ENCODE data around the gene LY6G6D.
A peak's percentile ranks its signal among the peaks of the same experiment; 100 is the strongest.

Gene LY6G6D

DNA sequence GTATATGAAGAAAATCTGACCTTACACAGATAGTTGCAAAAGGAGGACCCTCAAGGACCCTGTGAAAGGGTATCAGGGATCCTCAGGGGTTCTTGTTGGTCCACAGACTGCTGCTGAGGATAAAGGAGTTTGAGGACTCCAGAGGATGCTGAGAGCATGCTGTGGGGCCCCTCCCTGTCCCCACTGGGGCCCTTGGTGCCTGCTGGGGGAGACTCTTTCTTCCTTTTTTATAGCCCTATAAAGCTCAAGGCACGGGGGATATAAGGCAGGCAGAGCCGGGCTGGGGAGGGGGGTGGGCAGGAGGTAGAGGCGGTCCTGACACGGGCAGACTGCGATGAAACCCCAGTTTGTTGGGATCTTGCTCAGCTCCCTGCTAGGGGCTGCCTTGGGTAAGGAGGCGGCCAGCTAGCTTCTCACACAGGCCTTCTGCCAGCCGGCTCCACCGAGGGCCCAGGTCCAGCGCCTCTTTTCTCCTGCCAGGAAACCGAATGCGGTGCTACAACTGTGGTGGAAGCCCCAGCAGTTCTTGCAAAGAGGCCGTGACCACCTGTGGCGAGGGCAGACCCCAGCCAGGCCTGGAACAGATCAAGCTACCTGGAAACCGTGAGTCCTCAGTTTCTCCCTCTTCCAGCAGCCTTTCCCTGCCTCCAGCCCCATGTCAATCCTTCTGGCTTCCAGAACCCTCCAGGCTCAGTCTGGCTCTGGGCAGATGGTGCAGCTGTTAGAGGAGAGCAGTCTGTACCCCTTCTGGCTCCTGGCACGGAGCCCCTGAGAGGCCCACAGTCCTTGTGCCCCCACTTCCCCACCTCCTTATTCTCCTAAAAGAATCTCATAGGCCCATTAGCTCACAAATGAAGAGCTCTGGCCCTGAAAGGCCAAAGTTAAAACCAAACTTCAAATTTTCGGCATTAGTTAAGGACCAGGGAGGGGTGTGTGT, at the start of gene LY6G6D:
LY6G6D (plus strand) TSS at position 327 of the 937 bp plus-strand sequence; CDS start at position 335, 8 bp downstream.
- DNase-seq, result no peak
- peaks cover 7% of the 10 kb centered on the region for H3K27me3 Mint-ChIP-seq
- H3K4me1 Mint-ChIP-seq, result peaks cover 14% of the 10 kb centered on the region
- H3K27ac Mint-ChIP-seq, result peak within 1 kb of the TSS in 1 of 2 donors; percentile 84
- no peak within 1 kb of the TSS for H3K4me3 Mint-ChIP-seq
- no peak for ATAC-seq
- no peaks in the 10 kb centered on the region for H3K9me3 Mint-ChIP-seq

DNA sequence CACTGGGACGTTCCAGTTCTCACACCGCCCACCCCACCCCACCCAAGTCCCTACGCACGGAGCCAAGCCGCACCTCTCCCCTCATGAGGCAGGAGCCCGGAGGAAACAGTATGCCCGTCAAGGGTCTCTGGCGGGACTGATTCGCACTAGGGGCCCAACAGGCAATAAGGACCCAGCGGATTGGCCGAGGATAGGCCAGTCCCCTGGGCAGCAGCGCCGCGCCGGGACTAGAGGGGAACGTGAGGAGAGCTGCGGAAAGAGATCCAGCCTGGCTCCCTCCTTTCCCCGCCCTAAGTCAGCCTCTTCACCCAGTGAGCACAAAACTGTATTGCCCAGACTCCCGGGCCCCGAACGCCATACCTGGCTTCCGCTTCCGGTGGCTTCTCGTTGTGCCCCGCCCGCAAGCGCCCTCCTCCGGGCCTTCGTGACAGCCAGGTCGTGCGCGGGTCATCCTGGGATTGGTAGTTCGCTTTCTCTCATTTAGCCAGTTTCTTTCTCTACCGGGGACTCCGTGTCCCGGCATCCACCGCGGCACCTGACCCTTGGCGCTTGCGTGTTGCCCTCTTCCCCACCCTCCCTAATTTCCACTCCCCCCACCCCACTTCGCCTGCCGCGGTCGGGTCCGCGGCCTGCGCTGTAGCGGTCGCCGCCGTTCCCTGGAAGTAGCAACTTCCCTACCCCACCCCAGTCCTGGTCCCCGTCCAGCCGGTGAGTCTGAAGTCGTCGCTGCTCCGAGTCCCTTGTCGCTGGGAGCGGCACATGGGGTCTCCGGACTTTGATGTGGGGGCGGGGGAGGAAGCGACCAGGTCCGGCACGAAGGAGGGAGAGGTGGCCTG, 49.4 kb upstream of the LY6G6D start, which contains the start of gene CSNK2B:
CSNK2B (plus strand) TSS at position 580 of the 836 bp plus-strand sequence. CDS start 752 bp downstream, outside the sequence.
- H3K9me3 Mint-ChIP-seq, result no peaks in the 10 kb centered on the region
- ATAC-seq (peak; percentile 87), DNase-seq (peak; percentile 98)
- H3K27me3 Mint-ChIP-seq, result no peaks in the 10 kb centered on the region
- peaks cover 73% of the 10 kb centered on the region for H3K4me1 Mint-ChIP-seq
- H3K27ac Mint-ChIP-seq, result peak within 1 kb of the TSS; percentile 98 to 99
- peak within 1 kb of the TSS; percentile 87 to 97 for H3K4me3 Mint-ChIP-seq

GRCh38 chr6:31666337-31666965, 48.7 kb upstream of the LY6G6D start:
- no peaks in the 10 kb centered on the region for H3K9me3 Mint-ChIP-seq
- ATAC-seq (no peak), DNase-seq (no peak)
- H3K27me3 Mint-ChIP-seq, result no peaks in the 10 kb centered on the region
- peak overlapping the region; percentile 98 to 99 for H3K27ac Mint-ChIP-seq
- peak overlapping the region; percentile 87 to 97 for H3K4me3 Mint-ChIP-seq
- H3K4me1 Mint-ChIP-seq, result peaks cover 66% of the 10 kb centered on the region

DNA sequence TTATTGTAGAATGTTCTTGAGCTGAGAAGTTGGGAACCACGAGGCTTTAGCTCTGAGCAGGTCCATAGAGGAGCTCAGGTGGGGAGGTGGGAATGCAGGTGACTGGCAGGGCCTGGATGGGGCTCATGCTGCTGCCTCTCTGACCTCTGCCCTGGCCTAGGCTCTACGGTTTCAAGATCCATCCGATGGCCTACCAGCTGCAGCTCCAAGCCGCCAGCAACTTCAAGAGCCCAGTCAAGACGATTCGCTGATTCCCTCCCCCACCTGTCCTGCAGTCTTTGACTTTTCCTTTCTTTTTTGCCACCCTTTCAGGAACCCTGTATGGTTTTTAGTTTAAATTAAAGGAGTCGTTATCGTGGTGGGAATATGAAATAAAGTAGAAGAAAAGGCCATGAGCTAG, 45.5 kb upstream of the LY6G6D start, which contains the start of gene LY6G5B:
LY6G5B (plus strand) TSS at position 301 of the 400 bp plus-strand sequence. CDS start 975 bp downstream, outside the sequence.
- no peak for ATAC-seq
- no peak for DNase-seq
- peak within 1 kb of the TSS in 1 of 2 donors; percentile 54 for H3K27ac Mint-ChIP-seq
- H3K27me3 Mint-ChIP-seq, result no peaks in the 10 kb centered on the region
- H3K4me1 Mint-ChIP-seq, result peaks cover 35% of the 10 kb centered on the region
- no peaks in the 10 kb centered on the region for H3K9me3 Mint-ChIP-seq
- no peak within 1 kb of the TSS for H3K4me3 Mint-ChIP-seq

- H3K27me3 Mint-ChIP-seq, result no peaks in the 10 kb centered on the region
- DNase-seq, result no peak
- no peak overlapping the region for H3K27ac Mint-ChIP-seq
- no peaks in the 10 kb centered on the region for H3K9me3 Mint-ChIP-seq
- ATAC-seq, result no peak
- peaks cover 15% of the 10 kb centered on the region for H3K4me1 Mint-ChIP-seq
- H3K4me3 Mint-ChIP-seq, result no peak overlapping the region
Measured at GRCh38 chr6:31676322-31676903, 38.7 kb upstream of the LY6G6D start.

DNA sequence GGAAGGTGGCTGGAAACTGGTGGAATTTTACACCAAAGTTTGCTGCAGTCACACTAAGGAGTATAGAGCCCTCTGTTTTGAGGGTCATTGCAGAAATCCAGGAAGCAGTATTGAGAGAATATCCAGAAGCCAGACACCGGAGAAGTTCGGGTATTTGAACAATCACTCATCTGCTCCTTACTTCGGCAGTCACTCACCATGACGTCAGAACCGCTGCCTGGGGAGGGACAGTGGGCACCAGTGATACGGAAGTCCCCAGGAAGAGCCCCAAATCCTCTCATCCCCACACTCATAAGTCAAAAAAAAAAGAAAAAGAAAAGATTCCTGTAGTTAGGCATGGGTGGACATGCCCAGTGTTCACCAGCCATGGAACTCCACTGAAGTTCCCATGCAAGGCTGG, 38.2 kb upstream of the LY6G6D start:
- Mint-ChIP-seq H3K4me3 (no peak overlapping the region), H3K4me1 (peaks cover 20% of the 10 kb centered on the region), H3K27ac (peak overlapping the region in 1 of 2 donors; percentile 20), H3K9me3 (no peaks in the 10 kb centered on the region), H3K27me3 (no peaks in the 10 kb centered on the region)
- no peak for DNase-seq
- no peak for ATAC-seq

DNA sequence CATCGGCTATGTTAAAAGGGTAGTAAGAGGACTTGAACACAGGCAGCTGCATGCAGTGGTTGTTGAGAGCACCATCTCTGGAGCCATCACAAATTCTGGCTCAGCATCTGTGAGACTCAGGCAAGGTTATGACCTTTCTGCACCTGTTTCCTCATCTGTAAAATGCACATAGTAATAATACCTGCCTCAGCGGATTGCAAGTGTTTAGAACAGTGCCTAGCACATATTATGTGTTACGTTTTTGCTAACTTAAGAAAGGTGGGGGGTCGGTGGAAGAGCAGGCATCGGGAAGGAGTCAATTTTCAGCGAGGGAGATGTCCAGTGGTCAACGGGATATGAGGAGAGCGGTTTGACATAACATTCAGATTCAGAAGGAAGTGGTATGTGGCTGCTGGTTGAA, 37.2 kb upstream of the LY6G6D start:
- Mint-ChIP-seq H3K4me1 (peaks cover 20% of the 10 kb centered on the region), H3K27me3 (no peaks in the 10 kb centered on the region), H3K27ac (peak overlapping the region in 1 of 2 donors; percentile 0), H3K9me3 (no peaks in the 10 kb centered on the region), H3K4me3 (no peak overlapping the region)
- ATAC-seq, result no peak
- DNase-seq, result no peak

- peak within 1 kb of the TSS; percentile 80 to 85 for H3K4me3 Mint-ChIP-seq
- H3K27ac Mint-ChIP-seq, result peak within 1 kb of the TSS; percentile 86 to 94
- H3K9me3 Mint-ChIP-seq, result no peaks in the 10 kb centered on the region
- no peaks in the 10 kb centered on the region for H3K27me3 Mint-ChIP-seq
- DNase-seq, result peak; percentile 57 to 72
- H3K4me1 Mint-ChIP-seq, result peaks cover 20% of the 10 kb centered on the region
- ATAC-seq, result peak; percentile 75
Measured at GRCh38 chr6:31680226-31681134, 34.7 kb upstream of the LY6G6D start, which contains the start of gene LY6G5C. TSS of gene LY6G5C (minus strand) at chr6:31681067. CDS start at chr6:31680373, 694 bp downstream.

DNA sequence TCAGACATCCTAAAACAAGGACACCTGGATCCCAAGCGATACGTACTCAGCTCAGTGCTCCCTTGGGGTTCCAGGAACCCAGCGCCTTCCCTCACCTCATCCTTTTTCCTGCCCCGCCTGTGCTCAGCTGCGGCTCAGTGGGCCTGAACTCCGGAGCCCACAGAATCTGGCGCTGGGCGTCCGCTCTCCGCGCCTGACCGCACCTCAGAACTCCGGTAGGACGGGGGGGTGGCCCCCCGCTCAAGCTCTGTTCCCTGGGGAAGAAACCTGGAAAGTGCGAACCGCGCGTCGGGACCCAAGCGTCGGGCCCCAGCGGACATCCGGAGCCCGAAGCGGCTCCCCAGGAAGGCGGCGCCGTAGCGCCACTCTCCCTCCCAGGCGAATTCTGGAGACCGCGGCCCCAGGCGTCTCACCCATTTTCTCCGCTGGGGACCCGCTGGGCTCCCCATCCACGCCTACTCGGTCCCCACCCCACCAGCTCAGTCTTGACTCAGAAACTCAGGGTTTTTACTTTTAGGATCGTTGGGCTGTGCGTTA, 33.9 kb upstream of the LY6G6D start:
- Mint-ChIP-seq H3K4me3 (peak overlapping the region; percentile 80 to 85), H3K27ac (peak overlapping the region; percentile 86 to 90), H3K27me3 (no peaks in the 10 kb centered on the region), H3K4me1 (peaks cover 20% of the 10 kb centered on the region), H3K9me3 (no peaks in the 10 kb centered on the region)
- ATAC-seq (peak; percentile 75), DNase-seq (peak; percentile 50 to 58)

DNA sequence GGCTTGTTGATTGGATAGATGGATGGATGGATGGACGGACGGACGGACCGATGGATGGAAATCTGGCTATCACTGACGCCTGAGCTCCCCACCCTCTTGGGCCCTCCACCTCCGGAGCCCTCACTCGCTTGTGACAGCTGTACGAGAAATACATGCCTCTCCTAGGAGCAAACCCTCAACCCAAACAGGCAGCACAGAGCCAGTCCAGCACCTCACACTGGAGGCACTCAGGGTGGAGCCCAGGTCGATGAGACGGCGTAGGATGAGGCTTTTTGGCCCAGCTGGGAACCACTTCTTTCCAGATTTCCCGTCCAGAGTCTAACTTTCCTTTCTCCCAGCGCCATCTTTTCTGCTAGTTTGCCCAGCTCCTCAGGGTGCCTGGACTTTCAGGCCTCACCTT, 31.6 kb upstream of the LY6G6D start:
- Mint-ChIP-seq H3K27ac (no peak overlapping the region), H3K27me3 (no peaks in the 10 kb centered on the region), H3K9me3 (no peaks in the 10 kb centered on the region), H3K4me3 (no peak overlapping the region), H3K4me1 (peaks cover 20% of the 10 kb centered on the region)
- no peak for DNase-seq
- no peak for ATAC-seq

GRCh38 chr6:31686483-31686882, 28.7 kb upstream of the LY6G6D start:
- H3K9me3 Mint-ChIP-seq, result no peaks in the 10 kb centered on the region
- H3K4me3 Mint-ChIP-seq, result no peak overlapping the region
- H3K27ac Mint-ChIP-seq, result peak overlapping the region in 1 of 2 donors; percentile 59
- H3K4me1 Mint-ChIP-seq, result peaks cover 16% of the 10 kb centered on the region
- DNase-seq (no peak), ATAC-seq (no peak)
- no peaks in the 10 kb centered on the region for H3K27me3 Mint-ChIP-seq

- DNase-seq (no peak), ATAC-seq (no peak)
- no peak overlapping the region for H3K4me3 Mint-ChIP-seq
- no peak overlapping the region for H3K27ac Mint-ChIP-seq
- H3K4me1 Mint-ChIP-seq, result peaks cover 13% of the 10 kb centered on the region
- H3K9me3 Mint-ChIP-seq, result no peaks in the 10 kb centered on the region
- H3K27me3 Mint-ChIP-seq, result no peaks in the 10 kb centered on the region
Measured at GRCh38 chr6:31687321-31687720, 27.8 kb upstream of the LY6G6D start.

DNA sequence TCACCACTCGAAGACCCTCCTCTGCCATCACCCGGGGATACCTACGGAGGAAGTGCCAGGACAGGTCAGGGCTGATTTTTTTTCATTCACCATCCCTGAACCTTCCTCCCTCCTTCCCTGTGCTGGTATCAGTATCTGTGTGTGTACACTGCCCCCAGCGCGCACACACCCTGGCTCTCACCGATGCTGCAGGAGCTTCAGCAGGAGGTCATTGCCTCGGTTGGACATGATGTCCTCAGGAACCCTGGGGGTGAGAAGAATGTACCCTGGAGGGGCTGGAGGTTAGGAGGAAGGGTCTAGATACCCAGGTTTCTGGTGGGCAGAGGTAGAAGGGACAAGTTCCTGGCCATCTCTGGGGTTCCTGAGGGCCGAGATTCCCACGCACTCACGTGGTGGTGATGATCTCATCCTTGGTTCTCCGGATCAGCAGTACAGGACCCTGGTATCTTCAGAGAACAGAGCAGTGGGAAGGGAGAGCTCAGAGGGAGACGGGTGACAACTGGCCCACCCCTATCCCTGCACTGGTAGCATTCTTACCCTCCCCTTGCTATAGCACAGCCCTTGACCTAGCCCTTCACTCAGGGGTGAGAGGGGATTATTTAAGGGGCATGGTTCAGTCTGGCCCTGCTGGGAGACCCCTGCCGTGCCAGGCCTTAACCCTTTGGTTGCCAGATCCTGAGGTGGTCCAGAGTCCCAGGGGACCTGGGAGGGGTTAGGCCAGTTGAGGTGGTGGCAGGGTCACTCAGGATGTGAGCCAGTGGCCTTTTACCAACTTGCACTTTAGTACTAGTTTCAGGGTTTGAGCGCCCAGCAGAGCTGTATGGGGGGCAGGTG, 27.1 kb upstream of the LY6G6D start:
- Mint-ChIP-seq H3K4me3 (no peak overlapping the region), H3K9me3 (no peaks in the 10 kb centered on the region), H3K27me3 (no peaks in the 10 kb centered on the region), H3K27ac (peak overlapping the region in 1 of 2 donors; percentile 24), H3K4me1 (peaks cover 13% of the 10 kb centered on the region)
- DNase-seq (no peak), ATAC-seq (no peak)
